Measurements from ENCODE around the gene PPM1D.
"Not testable (repeated sequence)": the region's sequence is repeated elsewhere in the genome, so short reads cannot be mapped to it uniquely, and the experiment has no call there.

- not testable (repeated sequence) for TF ChIP-seq CTCF (IDR thresholded peaks at IDR 0.05); ZFX (IDR thresholded peaks at IDR 0.05; ENCODE audit: borderline replicate concordance)
Measured at GRCh38 chr17:60594170-60594569, 5.8 kb upstream of the PPM1D start.

All from 22Rv1 (cell line).